ENCODE measurements around the gene ICA1.

ICA1 gene

GRCh38 chr7:8086239-8086638 is 175.7 kb downstream of the ICA1 start:
- no peak for DNase-seq (ENCODE audit: low read depth, low spot score)
- H3K27ac ChIP-seq = no peak overlapping the region
- no peaks in the 10 kb centered on the region for H3K36me3 ChIP-seq (ENCODE audit: insufficient read depth, low read length)
- no peak overlapping the region for H3K9ac ChIP-seq (ENCODE audit: insufficient read length)
- TF ChIP-seq POLR2AphosphoS5 (IDR thresholded peaks at IDR 0.05; ENCODE audit: borderline replicate concordance, low read depth, low read length) = no peak
- TF ChIP-seq EZH2 (IDR thresholded peaks at IDR 0.05) = no peak
- no peak for TF ChIP-seq FOXP2 (optimal IDR thresholded peaks at IDR 0.05; ENCODE audit: control extremely low read depth, extremely low read length, insufficient read depth)
- no peaks in the 10 kb centered on the region for H3K9me3 ChIP-seq (ENCODE audit: low read depth, low read length)
- no peak overlapping the region for H3K4me3 ChIP-seq

GRCh38 chr7:8085420-8085819 is 176.5 kb downstream of the ICA1 start:
- H3K27ac ChIP-seq = no peak overlapping the region
- H3K36me3 ChIP-seq (ENCODE audit: insufficient read depth, low read length) = no peaks in the 10 kb centered on the region
- TF ChIP-seq FOXP2 (optimal IDR thresholded peaks at IDR 0.05; ENCODE audit: control extremely low read depth, extremely low read length, insufficient read depth) = no peak
- TF ChIP-seq EZH2 (IDR thresholded peaks at IDR 0.05) = no peak
- no peak for TF ChIP-seq POLR2AphosphoS5 (IDR thresholded peaks at IDR 0.05; ENCODE audit: borderline replicate concordance, low read depth, low read length)
- H3K9me3 ChIP-seq (ENCODE audit: low read depth, low read length) = no peaks in the 10 kb centered on the region
- H3K9ac ChIP-seq (ENCODE audit: insufficient read length) = no peak overlapping the region
- no peak for DNase-seq (ENCODE audit: low read depth, low spot score)
- H3K4me3 ChIP-seq = no peak overlapping the region

GRCh38 chr7:8084836-8085235 is 177.1 kb downstream of the ICA1 start:
- Histone ChIP-seq H3K9me3 (ENCODE audit: low read depth, low read length) (no peaks in the 10 kb centered on the region), H3K9ac (ENCODE audit: insufficient read length) (no peak overlapping the region), H3K36me3 (ENCODE audit: insufficient read depth, low read length) (no peaks in the 10 kb centered on the region), H3K4me3 (no peak overlapping the region), H3K27ac (no peak overlapping the region)
- TF ChIP-seq FOXP2 (optimal IDR thresholded peaks at IDR 0.05; ENCODE audit: control extremely low read depth, extremely low read length, insufficient read depth) (no peak), EZH2 (IDR thresholded peaks at IDR 0.05) (no peak)
- no peak for DNase-seq (ENCODE audit: low read depth, low spot score)

- Histone ChIP-seq H3K9ac (ENCODE audit: insufficient read length) (no peak overlapping the region), H3K27ac (no peak overlapping the region), H3K36me3 (ENCODE audit: insufficient read depth, low read length) (no peaks in the 10 kb centered on the region), H3K4me3 (no peak overlapping the region), H3K9me3 (ENCODE audit: low read depth, low read length) (no peaks in the 10 kb centered on the region)
- no peak for TF ChIP-seq FOXP2 (optimal IDR thresholded peaks at IDR 0.05; ENCODE audit: control extremely low read depth, extremely low read length, insufficient read depth)
- no peak for TF ChIP-seq POLR2AphosphoS5 (IDR thresholded peaks at IDR 0.05; ENCODE audit: borderline replicate concordance, low read depth, low read length)
- no peak for TF ChIP-seq EZH2 (IDR thresholded peaks at IDR 0.05)
- DNase-seq (ENCODE audit: low read depth, low spot score) = no peak
These were observed 179.2 kb downstream of the ICA1 start for GRCh38 chr7:8082762-8083161.

DNA sequence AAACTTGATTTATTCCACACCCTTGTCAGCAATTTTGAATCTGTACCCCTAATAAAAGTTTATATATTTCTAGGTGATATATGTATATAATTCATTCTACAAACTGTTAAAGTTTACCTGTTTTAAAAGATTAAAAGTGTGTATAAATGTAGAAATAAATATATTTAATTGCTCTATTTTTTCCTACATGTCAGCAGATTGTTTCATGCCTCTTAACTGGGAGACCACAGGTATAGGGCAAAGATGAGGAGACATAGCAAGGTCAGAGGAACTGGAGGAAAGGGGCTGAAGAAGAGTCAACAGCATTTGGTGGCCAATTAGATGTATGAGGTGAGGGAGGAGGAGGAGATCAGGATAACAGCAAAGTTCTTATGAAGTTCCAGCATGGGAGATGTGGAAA is 183.5 kb downstream of the ICA1 start:
- DNase-seq (ENCODE audit: low read depth, low spot score) = no peak
- Histone ChIP-seq H3K4me3 (no peak overlapping the region), H3K9ac (ENCODE audit: insufficient read length) (no peak overlapping the region), H3K27ac (no peak overlapping the region), H3K9me3 (ENCODE audit: low read depth, low read length) (no peaks in the 10 kb centered on the region), H3K36me3 (ENCODE audit: insufficient read depth, low read length) (no peaks in the 10 kb centered on the region)
- no peak for TF ChIP-seq EZH2 (IDR thresholded peaks at IDR 0.05)
- TF ChIP-seq FOXP2 (optimal IDR thresholded peaks at IDR 0.05; ENCODE audit: control extremely low read depth, extremely low read length, insufficient read depth) = no peak
- TF ChIP-seq POLR2AphosphoS5 (IDR thresholded peaks at IDR 0.05; ENCODE audit: borderline replicate concordance, low read depth, low read length) = no peak

- no peak overlapping the region for H3K27ac ChIP-seq
- DNase-seq (ENCODE audit: low read depth, low spot score) = no peak
- no peak overlapping the region for H3K9ac ChIP-seq (ENCODE audit: insufficient read length)
- H3K36me3 ChIP-seq (ENCODE audit: insufficient read depth, low read length) = no peaks in the 10 kb centered on the region
- TF ChIP-seq EZH2 (IDR thresholded peaks at IDR 0.05) (no peak), POLR2AphosphoS5 (IDR thresholded peaks at IDR 0.05; ENCODE audit: borderline replicate concordance, low read depth, low read length) (no peak), FOXP2 (optimal IDR thresholded peaks at IDR 0.05; ENCODE audit: control extremely low read depth, extremely low read length, insufficient read depth) (no peak)
- H3K9me3 ChIP-seq (ENCODE audit: low read depth, low read length) = no peaks in the 10 kb centered on the region
- no peak overlapping the region for H3K4me3 ChIP-seq
These were observed 191.4 kb downstream of the ICA1 start for GRCh38 chr7:8070451-8071180.

GRCh38 chr7:8068892-8069686 is 192.9 kb downstream of the ICA1 start:
- Histone ChIP-seq H3K9me3 (ENCODE audit: low read depth, low read length) (no peaks in the 10 kb centered on the region), H3K4me3 (no peak overlapping the region), H3K36me3 (ENCODE audit: insufficient read depth, low read length) (no peaks in the 10 kb centered on the region), H3K9ac (ENCODE audit: insufficient read length) (no peak overlapping the region), H3K27ac (no peak overlapping the region)
- DNase-seq (ENCODE audit: low read depth, low spot score) = no peak
- no peak for TF ChIP-seq POLR2AphosphoS5 (IDR thresholded peaks at IDR 0.05; ENCODE audit: borderline replicate concordance, low read depth, low read length)
- TF ChIP-seq FOXP2 (optimal IDR thresholded peaks at IDR 0.05; ENCODE audit: control extremely low read depth, extremely low read length, insufficient read depth) = no peak
- no peak for TF ChIP-seq EZH2 (IDR thresholded peaks at IDR 0.05)

DNA sequence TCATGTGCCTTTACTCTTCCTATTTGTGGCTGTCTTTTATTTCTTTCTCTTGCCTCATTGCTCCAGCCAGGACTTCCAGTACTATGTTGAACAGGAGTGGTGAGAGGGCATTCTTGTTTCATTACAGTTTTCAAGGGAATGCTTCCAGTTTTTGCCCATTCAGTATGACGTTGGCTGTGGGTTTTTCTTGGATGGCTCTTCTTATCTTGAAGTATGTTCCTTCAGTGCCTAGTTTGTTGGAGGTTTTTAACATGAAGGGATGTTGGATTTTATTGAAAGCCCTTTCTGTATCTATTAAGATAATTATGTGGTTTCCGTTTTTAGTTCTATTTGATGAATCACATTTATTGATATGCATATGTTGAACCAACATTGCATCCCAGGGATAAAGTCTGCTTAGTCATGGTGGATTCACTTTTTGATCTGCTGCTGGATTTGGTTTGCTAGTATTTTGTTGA is 196.6 kb downstream of the ICA1 start:
- Histone ChIP-seq H3K27ac (0 out of 2 replicates have a peak overlapping the region, but pooled peaks have one; percentile 37), H3K36me3 (ENCODE audit: insufficient read depth, low read length) (no peaks in the 10 kb centered on the region)
- DNase-seq (ENCODE audit: low read depth, low spot score) = peak; percentile 37

More for the DNA sequence above, 196.6 kb downstream of the ICA1 start:
- no peaks in the 10 kb centered on the region for H3K9me3 ChIP-seq (ENCODE audit: low read depth, low read length)
- H3K4me3 ChIP-seq = no peak overlapping the region
- TF ChIP-seq FOXP2 (optimal IDR thresholded peaks at IDR 0.05; ENCODE audit: control extremely low read depth, extremely low read length, insufficient read depth) = no peak
- no peak for TF ChIP-seq EZH2 (IDR thresholded peaks at IDR 0.05)
- TF ChIP-seq POLR2AphosphoS5 (IDR thresholded peaks at IDR 0.05; ENCODE audit: borderline replicate concordance, low read depth, low read length) = no peak; the same call in 1 of the 2 replicates
- H3K9ac ChIP-seq (ENCODE audit: insufficient read length) = no peak overlapping the region

Measured in SK-N-MC (cell line).